GM18951 (cell line): Measurements from ENCODE around the gene PIM3.

Source experiments
- POLR2A ChIP-seq: IDR thresholded peaks from 4 replicates; pipeline ENCODE4 v1.6.1; 2011; ENCODE audit warnings: mild to moderate bottlenecking; ENCODE audit not compliant: insufficient read length, insufficient read depth; ENCODE audit errors: extremely low read depth
- in situ Hi-C: fragments of 300-500 bp; cut with MboI; formaldehyde crosslinking; loops from one replicate; pipeline ENCODE4 v1.12.0; 2022; ENCODE audit warnings: low sequenced_read_pairs, mixed read lengths, inconsistent platforms; ENCODE audit not compliant: unreplicated experiment

Gene PIM3

GRCh38 chr22:49941507-49942316, 18.9 kb upstream of the PIM3 start:
- in situ Hi-C loops: loop anchor here (25.0 kb wide), 1 partner anchor 271 kb away; the partner anchor contains the start of gene SELENOO
- no peak for TF ChIP-seq POLR2A

GRCh38 chr22:49942565-49943404, 17.8 kb upstream of the PIM3 start:
- in situ Hi-C loops: loop anchor here (25.0 kb wide), 1 partner anchor 270 kb away; the partner anchor contains the start of gene SELENOO
- TF ChIP-seq POLR2A: no peak

GRCh38 chr22:49943405-49943765, 17.2 kb upstream of the PIM3 start:
- no peak for TF ChIP-seq POLR2A
- in situ Hi-C loops: loop anchor here (25.0 kb wide), 1 partner anchor 269 kb away; the partner anchor contains the start of gene SELENOO

- TF ChIP-seq POLR2A: no peak
- in situ Hi-C loops: loop anchor here (25.0 kb wide), 1 partner anchor 268 kb away; the partner anchor contains the start of gene SELENOO
Measured at GRCh38 chr22:49943771-49944398, 16.7 kb upstream of the PIM3 start.

- no peak for TF ChIP-seq POLR2A
- in situ Hi-C loops: loop anchor here (25.0 kb wide), 1 partner anchor 268 kb away; the partner anchor contains the start of gene SELENOO
Measured at GRCh38 chr22:49944399-49944891, 16.1 kb upstream of the PIM3 start.

GRCh38 chr22:49945042-49945794, 15.4 kb upstream of the PIM3 start:
- in situ Hi-C loops: loop anchor here (25.0 kb wide), 1 partner anchor 267 kb away; the partner anchor contains the start of gene SELENOO

GRCh38 chr22:49946612-49947295, 13.8 kb upstream of the PIM3 start:
- TF ChIP-seq POLR2A: no peak
- in situ Hi-C loops: loop anchor here (25.0 kb wide), 1 partner anchor 266 kb away; the partner anchor contains the start of gene SELENOO

- TF ChIP-seq POLR2A: no peak
- in situ Hi-C loops: loop anchor here (25.0 kb wide), 1 partner anchor 265 kb away; the partner anchor contains the start of gene SELENOO
Measured at GRCh38 chr22:49947296-49947622, 13.3 kb upstream of the PIM3 start.

- no peak for TF ChIP-seq POLR2A
- in situ Hi-C loops: loop anchor here (25.0 kb wide), 1 partner anchor 264 kb away; the partner anchor contains the start of gene SELENOO
Measured at GRCh38 chr22:49948116-49948957, 12.2 kb upstream of the PIM3 start.

GRCh38 chr22:49948958-49949913, 11.3 kb upstream of the PIM3 start:
- in situ Hi-C loops: loop anchor here (25.0 kb wide), 1 partner anchor 263 kb away; the partner anchor contains the start of gene SELENOO
- no peak for TF ChIP-seq POLR2A

GRCh38 chr22:49949914-49950292, 10.7 kb upstream of the PIM3 start:
- no peak for TF ChIP-seq POLR2A
- in situ Hi-C loops: loop anchor here (25.0 kb wide), 1 partner anchor 262 kb away; the partner anchor contains the start of gene SELENOO
